GM12801 (cell line): ENCODE results near the gene FAR2.

Source experiments
- TF ChIP-seq, protein P1 (sequence below): IDR thresholded peaks from one replicate; pipeline ENCODE4 v1.5.1; 2011; ENCODE audit warnings: control low read depth; ENCODE audit not compliant: insufficient read length; ENCODE audit errors: extremely low read depth

The FAR2 gene

DNA sequence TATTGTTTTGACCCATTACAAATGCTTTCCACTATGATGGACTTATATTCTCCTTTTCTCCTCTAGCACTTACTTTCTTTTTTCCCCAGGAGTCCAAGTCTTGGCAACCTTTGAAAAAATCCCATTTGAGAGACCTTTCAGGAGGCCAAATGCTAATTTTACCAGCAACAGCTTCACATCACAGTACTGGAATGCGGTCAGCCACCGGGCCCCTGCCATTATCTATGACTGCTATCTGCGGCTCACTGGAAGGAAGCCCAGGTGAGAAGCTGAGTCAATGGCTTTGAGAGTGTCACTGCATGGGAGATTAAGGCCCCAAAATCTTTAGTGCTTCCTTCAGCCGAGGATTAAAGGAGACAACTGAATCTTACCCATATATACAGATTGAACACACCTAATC lies 167.7 kb downstream of the FAR2 start:
- TF ChIP-seq, protein P1, sequence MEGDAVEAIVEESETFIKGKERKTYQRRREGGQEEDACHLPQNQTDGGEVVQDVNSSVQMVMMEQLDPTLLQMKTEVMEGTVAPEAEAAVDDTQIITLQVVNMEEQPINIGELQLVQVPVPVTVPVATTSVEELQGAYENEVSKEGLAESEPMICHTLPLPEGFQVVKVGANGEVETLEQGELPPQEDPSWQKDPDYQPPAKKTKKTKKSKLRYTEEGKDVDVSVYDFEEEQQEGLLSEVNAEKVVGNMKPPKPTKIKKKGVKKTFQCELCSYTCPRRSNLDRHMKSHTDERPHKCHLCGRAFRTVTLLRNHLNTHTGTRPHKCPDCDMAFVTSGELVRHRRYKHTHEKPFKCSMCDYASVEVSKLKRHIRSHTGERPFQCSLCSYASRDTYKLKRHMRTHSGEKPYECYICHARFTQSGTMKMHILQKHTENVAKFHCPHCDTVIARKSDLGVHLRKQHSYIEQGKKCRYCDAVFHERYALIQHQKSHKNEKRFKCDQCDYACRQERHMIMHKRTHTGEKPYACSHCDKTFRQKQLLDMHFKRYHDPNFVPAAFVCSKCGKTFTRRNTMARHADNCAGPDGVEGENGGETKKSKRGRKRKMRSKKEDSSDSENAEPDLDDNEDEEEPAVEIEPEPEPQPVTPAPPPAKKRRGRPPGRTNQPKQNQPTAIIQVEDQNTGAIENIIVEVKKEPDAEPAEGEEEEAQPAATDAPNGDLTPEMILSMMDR: no peak

- TF ChIP-seq, protein P1: peak; percentile 90
Observed at GRCh38 chr12:29317556-29318363, 168.7 kb downstream of the FAR2 start.

DNA sequence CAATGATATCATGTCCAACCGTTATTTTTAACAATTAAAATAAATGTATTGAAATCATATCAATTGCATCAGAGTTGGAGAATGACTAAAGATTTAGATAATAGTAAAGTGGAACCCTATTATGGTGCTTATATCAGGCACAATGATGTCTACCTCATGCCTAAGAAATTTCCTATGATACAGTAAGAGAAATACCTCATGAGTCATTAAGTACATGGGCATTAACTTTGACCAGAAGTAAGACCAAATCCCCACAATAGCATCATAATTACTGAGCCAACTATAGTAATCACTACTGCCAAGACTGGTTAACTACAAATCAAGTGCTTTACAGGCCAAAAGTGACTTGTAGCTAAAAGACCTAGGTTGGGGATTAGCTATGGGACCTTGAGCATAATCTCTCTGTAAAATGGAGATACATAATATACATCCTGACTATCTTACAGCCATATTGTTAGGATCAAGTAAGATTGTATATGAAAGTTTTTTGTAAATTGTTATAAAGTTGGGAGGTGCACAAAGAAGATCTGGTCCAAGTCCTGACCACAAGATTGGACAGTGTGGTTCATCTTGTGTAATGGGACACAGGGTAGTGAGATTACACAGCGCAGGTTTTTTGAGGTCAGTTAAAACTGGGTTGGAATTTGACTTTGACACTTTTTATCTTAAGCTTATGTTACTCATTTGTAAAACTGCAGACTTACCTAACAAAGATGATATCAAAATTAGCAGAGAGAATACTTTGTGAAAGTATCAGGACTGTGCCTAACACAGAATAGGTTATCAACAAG lies 171.4 kb downstream of the FAR2 start:
- TF ChIP-seq, protein P1: no peak

GRCh38 chr12:29322157-29322556 lies 173.1 kb downstream of the FAR2 start:
- TF ChIP-seq, protein P1: no peak

GRCh38 chr12:29329411-29329810 lies 180.3 kb downstream of the FAR2 start:
- TF ChIP-seq, protein P1: no peak

- TF ChIP-seq, protein P1: no peak
Observed at GRCh38 chr12:29333178-29333577, 184.1 kb downstream of the FAR2 start.

DNA sequence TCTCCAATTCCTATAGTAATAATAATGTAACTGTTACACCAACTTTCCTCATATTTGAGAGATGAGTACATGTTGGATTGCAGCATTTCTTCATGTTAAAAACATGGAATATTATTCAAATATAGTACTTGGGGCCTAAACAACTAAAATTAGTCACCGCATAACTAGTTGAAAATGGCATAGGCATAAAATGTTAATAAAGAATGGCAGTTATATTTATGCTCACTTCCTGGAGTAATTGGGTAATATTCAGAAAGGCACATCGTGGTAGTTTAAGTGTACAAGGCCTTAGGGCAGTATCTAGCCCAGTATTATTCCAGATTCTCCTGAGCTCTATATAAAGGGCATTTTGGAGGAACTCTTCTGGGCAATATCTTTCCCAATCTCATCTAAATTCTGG lies 185.9 kb downstream of the FAR2 start:
- TF ChIP-seq, protein P1: no peak
